Gastroesophageal sphincter (tissue), 4 donors: ENCODE data around the gene ITCH. TPM values are rescaled to one million over a fixed set of nuclear protein-coding genes. Genes with fewer than 3 reads are reported as not detected.

Experiments
- ATAC-seq: fragments of 150-250 bp; one replicate; pipeline ENCODE4 v1.9.1; 2016; ENCODE audit warnings: mild to moderate bottlenecking, moderate library complexity
- H3K27ac ChIP-seq, 4 donors: fragments of 200-600 bp; sonication (generic) in 3 of 4; 1 replicate in 3 of 4; 2 replicates in 1 of 4; pipeline ENCODE4 v1.5.1; 2016 to 2019
- H3K27me3 ChIP-seq: fragments of 200-600 bp; sonication (generic); one replicate; pipeline ENCODE4 v1.5.1; 2019
- H3K36me3 ChIP-seq, 2 donors: fragments of 200-600 bp; sonication (generic); one replicate each; pipeline ENCODE4 v1.5.1; 2019; ENCODE audit warnings: control low read depth in 1 of 2
- H3K4me1 ChIP-seq, 3 donors: fragments of 200-600 bp; sonication (generic); 1 replicate in 2 of 3; 2 replicates in 1 of 3; pipeline ENCODE4 v1.5.1; 2016 to 2019; ENCODE audit warnings: control low read depth in 2 of 3
- H3K4me3 ChIP-seq, 2 donors: fragments of 200-600 bp; sonication (generic); one replicate each; pipeline ENCODE4 v1.5.1; 2019; ENCODE audit warnings: mild to moderate bottlenecking in 1 of 2, moderate library complexity in 1 of 2
- H3K9me3 ChIP-seq, 3 donors: fragments of 200-600 bp; sonication (generic); one replicate each; pipeline ENCODE4 v1.5.1; 2017 to 2019; ENCODE audit warnings: control low read depth in 2 of 3
- EP300 ChIP-seq: sonication (generic); formaldehyde crosslinking; IDR thresholded peaks from one replicate; pipeline ENCODE4 v1.6.1; 2017; ENCODE audit warnings: antibody characterized with exemption, mild to moderate bottlenecking
- POLR2A ChIP-seq, 2 donors: fragments of 450-650 bp; IDR thresholded peaks; one replicate each; pipeline ENCODE4 v1.6.1; 2017; ENCODE audit warnings: antibody characterized with exemption in 2 of 2, mild to moderate bottlenecking in 2 of 2, moderate library complexity in 1 of 2
- POLR2AphosphoS5 ChIP-seq: sonication (generic); formaldehyde crosslinking; IDR thresholded peaks from one replicate; pipeline ENCODE4 v1.6.1; 2017; ENCODE audit warnings: antibody characterized with exemption
- WGBS, 2 donors: methylation state at CpG; one replicate each; pipeline ENCODE4 v1.1.5; 2018; ENCODE audit warnings: low coverage in 1 of 2; 5-methylcytosine and 5-hydroxymethylcytosine counted together
- small RNA-seq, 4 donors: library from RNA; depleted of rRNA; stranded (forward); fragments of <200 nt; gene quantifications; one replicate each; pipeline ENCODE3, GENCODE V24; 2016
- total RNA-seq, 4 donors: library from RNA; depleted of rRNA; stranded (reverse); fragments of >200 nt; gene quantifications; one replicate each; pipeline ENCODE4 v1.1.0, GENCODE V29; 2016
- TF ChIP-seq, protein P1 (sequence below), 4 experiments: fragments of 200-600 bp in 2 of 4; fragments of 450-650 bp in 2 of 4; sonication (generic) in 1 of 4; IDR thresholded peaks; one replicate each; pipeline ENCODE4 v1.5.1; 2017 to 2019; ENCODE audit warnings: antibody characterized with exemption in 4 of 4, mild to moderate bottlenecking in 2 of 4, moderate library complexity in 2 of 4

The ITCH gene
- total RNA-seq, 4 donors from 2014 or later, result 59.5 to 75.5 (median 65.1) TPM

DNA sequence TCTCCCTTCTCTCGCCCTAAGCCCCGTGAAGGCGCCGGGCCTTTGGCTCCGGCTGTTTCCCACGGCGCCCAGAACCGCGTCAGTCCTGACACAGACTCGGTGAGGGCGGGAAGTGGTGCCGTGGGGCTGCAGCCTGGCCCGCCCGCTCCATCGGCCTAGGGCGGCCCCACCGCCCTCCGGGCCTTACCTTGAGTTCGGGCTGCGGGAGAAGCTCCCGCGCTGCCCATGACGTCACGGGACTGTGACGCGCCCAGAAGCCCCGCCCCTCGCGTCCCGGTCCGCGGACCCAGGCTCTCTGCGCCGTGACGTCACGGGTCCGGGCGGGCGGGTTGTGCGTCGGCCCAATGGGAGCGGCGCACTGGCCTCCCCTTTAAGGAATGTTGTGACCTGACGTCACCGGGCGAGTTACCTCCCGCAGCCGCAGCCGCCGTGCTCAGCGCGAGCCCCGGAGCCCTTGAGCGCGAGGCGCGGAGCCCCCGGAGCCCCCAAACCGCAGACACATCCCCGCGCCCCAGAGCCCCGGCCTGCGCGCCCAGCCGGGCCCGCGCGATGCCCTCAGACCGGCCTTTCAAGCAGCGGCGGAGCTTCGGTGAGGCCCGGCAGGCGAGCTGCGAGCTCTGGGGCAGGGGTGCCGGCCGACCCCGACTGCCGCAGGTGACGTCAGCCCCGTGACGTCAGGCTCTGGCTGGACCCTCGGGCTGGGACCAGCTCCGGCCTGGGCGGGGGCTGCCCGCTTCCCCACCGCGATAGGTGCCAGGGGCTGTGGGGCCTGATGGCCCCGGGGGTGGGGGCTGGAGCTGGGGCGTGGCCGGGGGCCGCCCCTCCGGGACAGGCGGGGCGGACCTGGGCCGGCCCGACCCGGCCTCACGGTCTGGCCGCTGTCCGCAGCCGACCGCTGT is 195.5 kb downstream of the ITCH start, which contains the start of gene MAP1LC3A:
TSS of gene MAP1LC3A (plus strand) at position 399 of the 899 bp plus-strand sequence. CDS start at position 550, 151 bp downstream.
- 0% methylated on average over 16 of the region's 103 CpGs; no CpG with 5 or more reads in 1 of the 2 donors for WGBS, 2 donors
- peak within 1 kb of the TSS; percentile 96 to 100 (median 99) for H3K27ac ChIP-seq
- H3K27me3 ChIP-seq, result no peaks in the 10 kb centered on the region
- peak; percentile 97 for ATAC-seq
- peaks cover 0 to 35% (median 0%) of the 10 kb centered on the region in 3 donors for H3K4me1 ChIP-seq
- H3K9me3 ChIP-seq, result no peaks in the 10 kb centered on the region
- H3K36me3 ChIP-seq, result no peaks in the 10 kb centered on the region
- H3K4me3 ChIP-seq, result peak within 1 kb of the TSS; percentile 82 to 97
- TF ChIP-seq POLR2AphosphoS5 (peak; percentile 75), POLR2A (IDR thresholded peaks at IDR 0.05) (peak; percentile 78 to 84), EP300 (no peak)
- TF ChIP-seq, protein P1, sequence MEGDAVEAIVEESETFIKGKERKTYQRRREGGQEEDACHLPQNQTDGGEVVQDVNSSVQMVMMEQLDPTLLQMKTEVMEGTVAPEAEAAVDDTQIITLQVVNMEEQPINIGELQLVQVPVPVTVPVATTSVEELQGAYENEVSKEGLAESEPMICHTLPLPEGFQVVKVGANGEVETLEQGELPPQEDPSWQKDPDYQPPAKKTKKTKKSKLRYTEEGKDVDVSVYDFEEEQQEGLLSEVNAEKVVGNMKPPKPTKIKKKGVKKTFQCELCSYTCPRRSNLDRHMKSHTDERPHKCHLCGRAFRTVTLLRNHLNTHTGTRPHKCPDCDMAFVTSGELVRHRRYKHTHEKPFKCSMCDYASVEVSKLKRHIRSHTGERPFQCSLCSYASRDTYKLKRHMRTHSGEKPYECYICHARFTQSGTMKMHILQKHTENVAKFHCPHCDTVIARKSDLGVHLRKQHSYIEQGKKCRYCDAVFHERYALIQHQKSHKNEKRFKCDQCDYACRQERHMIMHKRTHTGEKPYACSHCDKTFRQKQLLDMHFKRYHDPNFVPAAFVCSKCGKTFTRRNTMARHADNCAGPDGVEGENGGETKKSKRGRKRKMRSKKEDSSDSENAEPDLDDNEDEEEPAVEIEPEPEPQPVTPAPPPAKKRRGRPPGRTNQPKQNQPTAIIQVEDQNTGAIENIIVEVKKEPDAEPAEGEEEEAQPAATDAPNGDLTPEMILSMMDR (IDR thresholded peaks at IDR 0.05), result peak in 1 of 4 experiments; percentile 6

DNA sequence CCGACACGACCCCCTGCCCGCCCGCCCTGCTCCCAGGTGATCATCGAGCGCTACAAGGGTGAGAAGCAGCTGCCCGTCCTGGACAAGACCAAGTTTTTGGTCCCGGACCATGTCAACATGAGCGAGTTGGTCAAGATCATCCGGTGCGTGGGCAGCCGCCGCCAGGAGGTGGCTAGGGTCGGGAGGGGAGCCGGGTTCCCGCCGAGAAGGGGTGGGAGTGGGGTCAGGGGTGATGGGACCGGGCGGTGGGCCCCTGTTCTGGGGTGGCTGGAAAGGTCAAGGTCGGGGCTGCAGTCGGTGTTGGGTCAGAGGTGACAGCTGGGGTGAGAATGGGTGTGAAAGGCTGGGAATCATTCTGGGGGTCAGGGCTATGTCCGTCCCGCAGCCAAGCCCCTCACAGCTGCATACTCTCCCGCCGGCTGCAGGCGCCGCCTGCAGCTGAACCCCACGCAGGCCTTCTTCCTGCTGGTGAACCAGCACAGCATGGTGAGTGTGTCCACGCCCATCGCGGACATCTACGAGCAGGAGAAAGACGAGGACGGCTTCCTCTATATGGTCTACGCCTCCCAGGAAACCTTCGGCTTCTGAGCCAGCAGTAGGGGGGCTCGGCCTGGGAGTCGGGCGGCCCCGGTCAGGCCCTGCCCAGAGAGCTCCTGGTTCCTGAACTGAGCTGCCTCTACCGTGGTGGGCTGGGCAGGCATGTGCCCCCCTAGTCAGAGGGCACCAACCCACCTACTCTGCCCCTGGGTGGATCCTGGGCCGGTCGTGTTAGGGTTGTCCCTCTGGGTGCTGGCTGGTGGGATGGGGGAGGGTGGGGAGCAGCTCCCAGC is 196.5 kb downstream of the ITCH start:
- Histone ChIP-seq H3K4me3 (peak overlapping the region; percentile 82 to 97), H3K27me3 (no peaks in the 10 kb centered on the region), H3K9me3 (no peaks in the 10 kb centered on the region), H3K36me3 (peaks cover 0 to 2% of the 10 kb centered on the region in 2 donors), H3K27ac (peak overlapping the region; percentile 96 to 100 (median 99)), H3K4me1 (peaks cover 0 to 29% (median 0%) of the 10 kb centered on the region in 3 donors)
- ATAC-seq, result no peak
- TF ChIP-seq EP300, result no peak
- TF ChIP-seq, protein P1 (IDR thresholded peaks at IDR 0.05), result peak in 1 of 4 experiments; percentile 6
- no CpG with 5 or more reads among the region's 43 CpGs for WGBS, 2 donors

DNA sequence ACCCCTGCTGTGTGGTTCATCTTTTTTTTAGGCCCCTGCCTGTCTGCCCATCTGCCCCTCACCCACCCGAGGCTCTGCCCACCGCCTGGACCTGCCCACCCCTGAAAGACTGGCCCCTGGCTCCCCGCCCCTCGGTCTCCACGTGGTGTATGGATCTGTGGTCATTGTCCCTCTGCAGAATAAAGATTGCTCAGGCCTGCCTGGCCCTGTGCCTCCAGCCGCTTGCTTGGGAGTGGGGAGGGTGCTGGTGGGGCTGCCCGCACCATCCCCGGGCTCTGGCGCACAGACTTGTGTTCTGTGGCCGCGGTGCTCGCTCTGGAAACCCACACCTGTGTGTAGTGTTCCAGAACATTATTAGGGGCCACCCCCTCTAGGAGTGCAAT is 197.1 kb downstream of the ITCH start:
- Histone ChIP-seq H3K9me3 (no peaks in the 10 kb centered on the region), H3K27me3 (no peaks in the 10 kb centered on the region), H3K4me3 (peak overlapping the region in 1 of 2 donors; percentile 97), H3K4me1 (peaks cover 0 to 29% (median 0%) of the 10 kb centered on the region in 3 donors), H3K36me3 (peaks cover 0 to 8% of the 10 kb centered on the region in 2 donors), H3K27ac (peak overlapping the region in 3 of 4 donors; percentile 99 to 100 (median 99))
- ATAC-seq, result no peak
- TF ChIP-seq POLR2A (IDR thresholded peaks at IDR 0.05), result no peak
- TF ChIP-seq POLR2AphosphoS5, result no peak
- TF ChIP-seq, protein P1 (IDR thresholded peaks at IDR 0.05), result no peak
- TF ChIP-seq EP300, result no peak
- 63% methylated on average over 2 of the region's 12 CpGs; no CpG with 5 or more reads in 1 of the 2 donors for WGBS, 2 donors

DNA sequence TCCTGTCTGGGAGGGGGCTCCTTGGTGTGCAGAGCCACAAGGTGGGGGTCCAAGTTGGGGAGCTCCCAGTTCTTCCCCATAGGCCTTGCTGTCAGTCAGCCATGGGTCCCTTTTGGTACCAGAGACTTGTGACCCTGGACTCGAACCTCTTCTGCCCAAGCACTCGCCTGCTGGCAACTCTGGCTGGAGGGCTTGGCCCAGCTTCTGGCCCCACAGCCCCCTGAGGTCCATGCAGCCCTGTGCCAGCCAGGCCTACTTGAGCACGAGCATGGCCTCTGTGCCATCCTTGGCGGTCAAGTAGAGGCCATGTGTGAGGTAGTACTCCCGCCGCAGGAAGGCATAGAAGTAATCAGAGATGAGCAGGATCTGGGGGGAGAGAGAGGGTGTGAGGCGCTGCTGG is 197.5 kb downstream of the ITCH start:
- Histone ChIP-seq H3K27me3 (no peaks in the 10 kb centered on the region), H3K36me3 (peaks cover 0 to 8% of the 10 kb centered on the region in 2 donors), H3K27ac (peak overlapping the region in 3 of 4 donors; percentile 99 to 100 (median 99)), H3K9me3 (no peaks in the 10 kb centered on the region), H3K4me3 (no peak overlapping the region), H3K4me1 (peaks cover 0 to 29% (median 0%) of the 10 kb centered on the region in 3 donors)
- TF ChIP-seq POLR2AphosphoS5 (no peak), POLR2A (IDR thresholded peaks at IDR 0.05) (no peak), EP300 (no peak)
- TF ChIP-seq, protein P1 (IDR thresholded peaks at IDR 0.05), result no peak
- 90% methylated on average over 2 of the region's 7 CpGs; no CpG with 5 or more reads in 1 of the 2 donors for WGBS, 2 donors
- no peak for ATAC-seq

Small RNAs within 50 kb of the gene (small RNA-seq; reads per million reads assigned to genes)
- gene AL356299.1 (0 reads per million in 4 donors), gene MIR644A (0 reads per million in 4 donors), gene RF00019 (0 reads per million in 4 donors)

Other genes starting within 250 kb of the ITCH start
- 1 to 10 TPM in 1 of 4 donors, not detected in 3; 3.5 TPM for gene ASIP, start 121.8 kb upstream of the ITCH start, total RNA-seq
- 10 to 100 TPM; 50.4 to 71.5 (median 58.0) TPM for gene AHCY, start 59.9 kb upstream of the ITCH start, total RNA-seq
- gene DYNLRB1, start 153.1 kb downstream of the ITCH start, total RNA-seq, result 100 to 1,000 TPM; 158 to 258 (median 209) TPM
- 100 to 1,000 TPM in 3 of 4 donors, 10 to 100 TPM in 1; 96.0 to 134 (median 115) TPM for gene MAP1LC3A, start 195.4 kb downstream of the ITCH start, total RNA-seq